ENCODE results near the gene ANOS1. TPM values are rescaled to one million over a fixed set of nuclear protein-coding genes. Genes with fewer than 3 reads are reported as not detected.
"Not testable (repeated sequence)": the region's sequence is repeated elsewhere in the genome, so short reads cannot be mapped to it uniquely, and the experiment has no call there.

ANOS1 gene, protein sequence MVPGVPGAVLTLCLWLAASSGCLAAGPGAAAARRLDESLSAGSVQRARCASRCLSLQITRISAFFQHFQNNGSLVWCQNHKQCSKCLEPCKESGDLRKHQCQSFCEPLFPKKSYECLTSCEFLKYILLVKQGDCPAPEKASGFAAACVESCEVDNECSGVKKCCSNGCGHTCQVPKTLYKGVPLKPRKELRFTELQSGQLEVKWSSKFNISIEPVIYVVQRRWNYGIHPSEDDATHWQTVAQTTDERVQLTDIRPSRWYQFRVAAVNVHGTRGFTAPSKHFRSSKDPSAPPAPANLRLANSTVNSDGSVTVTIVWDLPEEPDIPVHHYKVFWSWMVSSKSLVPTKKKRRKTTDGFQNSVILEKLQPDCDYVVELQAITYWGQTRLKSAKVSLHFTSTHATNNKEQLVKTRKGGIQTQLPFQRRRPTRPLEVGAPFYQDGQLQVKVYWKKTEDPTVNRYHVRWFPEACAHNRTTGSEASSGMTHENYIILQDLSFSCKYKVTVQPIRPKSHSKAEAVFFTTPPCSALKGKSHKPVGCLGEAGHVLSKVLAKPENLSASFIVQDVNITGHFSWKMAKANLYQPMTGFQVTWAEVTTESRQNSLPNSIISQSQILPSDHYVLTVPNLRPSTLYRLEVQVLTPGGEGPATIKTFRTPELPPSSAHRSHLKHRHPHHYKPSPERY
- total RNA-seq, result 4.2 TPM
- long read RNA-seq, full-length matches to known transcripts, result 2 of 4 reads
- long read RNA-seq, partial matches to known transcripts, result 1 of 4 reads
- long read RNA-seq, other reads (novel, unspliced or antisense), result 1 of 4 reads

DNA sequence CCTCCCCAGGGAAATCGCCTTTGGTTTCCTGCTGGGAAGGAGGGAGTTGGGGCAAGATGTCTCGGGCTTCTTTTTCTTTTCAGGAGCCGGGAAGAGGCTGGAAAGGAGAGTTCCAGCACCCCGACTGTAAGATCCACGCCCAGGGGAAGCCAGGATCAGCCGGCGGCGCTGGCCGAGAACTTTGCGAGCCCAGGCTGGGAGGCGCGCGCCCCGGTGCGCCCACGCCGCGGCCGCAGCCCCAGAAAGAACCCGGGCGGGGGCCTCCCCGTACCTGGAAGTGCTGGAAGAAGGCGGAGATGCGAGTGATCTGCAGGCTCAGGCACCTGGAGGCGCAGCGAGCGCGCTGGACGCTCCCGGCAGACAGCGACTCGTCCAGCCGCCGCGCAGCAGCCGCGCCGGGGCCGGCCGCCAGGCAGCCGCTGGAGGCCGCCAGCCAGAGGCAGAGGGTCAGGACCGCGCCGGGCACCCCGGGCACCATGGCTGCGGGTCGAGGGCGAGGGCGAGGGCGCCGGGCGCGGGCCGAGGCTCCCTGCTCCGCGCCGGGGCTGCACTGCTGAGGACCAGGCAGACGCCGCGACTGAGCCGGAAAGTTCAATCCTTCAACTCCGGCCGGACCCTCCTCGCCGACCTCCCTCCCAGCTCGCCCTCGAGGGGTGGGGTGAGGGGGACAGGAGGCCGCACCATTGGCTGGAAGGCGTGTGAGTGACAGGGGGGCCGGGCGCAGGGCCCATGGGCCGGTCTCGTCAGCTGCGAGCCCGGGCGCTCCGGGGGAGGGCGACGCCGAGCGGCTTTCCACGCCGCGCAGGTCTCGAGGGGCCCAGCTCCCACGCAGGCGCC lies at the start of gene ANOS1:
Gene ANOS1 (minus strand): TSS at position 579 of the 837 bp plus-strand sequence. CDS start 101 bp downstream, at position 478.
- intact Hi-C loops (cut with DNase I), result loop anchor here (10.0 kb wide), 1 partner anchor 367 kb away; no protein-coding TSS in a partner anchor
- DNase-seq (ENCODE audit: low spot score), result peak; percentile 80

DNA sequence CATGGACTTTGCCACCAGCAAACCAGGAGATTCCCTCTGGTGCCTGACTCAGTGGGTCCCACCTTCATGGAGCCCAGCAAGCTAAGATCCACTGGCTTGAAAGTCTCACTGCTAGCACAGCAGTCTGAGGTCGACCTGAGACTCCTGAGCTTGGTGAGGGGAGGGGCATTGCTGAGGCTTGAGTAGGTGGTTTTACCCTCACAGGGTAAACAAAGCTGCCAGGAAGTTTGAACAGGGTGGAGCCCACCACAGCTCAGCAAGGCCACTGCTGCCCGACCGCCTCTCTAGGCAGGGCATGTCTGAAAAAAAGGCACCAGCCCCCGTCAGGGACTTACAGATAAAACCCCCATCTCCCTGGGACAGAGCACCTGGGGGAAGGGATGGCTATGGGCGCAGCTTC lies 41.2 kb upstream of the ANOS1 start:
- intact Hi-C loops (cut with DNase I), result no loop called here

DNA sequence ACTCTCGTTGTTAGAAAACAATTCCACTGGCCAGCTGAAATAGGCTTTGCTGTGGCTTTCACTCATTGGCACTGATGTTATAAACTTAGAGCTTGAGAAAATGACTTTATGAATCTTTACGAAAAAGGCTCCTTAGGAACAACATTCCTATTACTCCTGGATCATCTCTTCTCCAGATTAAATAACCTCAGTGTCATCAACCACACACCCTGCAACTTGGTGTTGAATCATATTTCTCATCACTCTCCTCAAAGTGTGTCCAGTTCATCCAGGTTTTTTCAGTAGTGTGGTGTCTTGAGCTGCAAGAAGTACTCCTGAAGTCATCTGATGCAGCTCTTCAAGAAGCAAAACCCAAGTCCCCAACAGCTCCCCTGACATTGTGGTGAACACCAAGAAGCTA lies 28.1 kb upstream of the ANOS1 start:
- intact Hi-C loops (cut with DNase I), result no loop called here
- no peak for DNase-seq (ENCODE audit: low spot score)

More for the DNA sequence above, 41.2 kb upstream of the ANOS1 start:
- DNase-seq (ENCODE audit: low spot score), result no peak

DNA sequence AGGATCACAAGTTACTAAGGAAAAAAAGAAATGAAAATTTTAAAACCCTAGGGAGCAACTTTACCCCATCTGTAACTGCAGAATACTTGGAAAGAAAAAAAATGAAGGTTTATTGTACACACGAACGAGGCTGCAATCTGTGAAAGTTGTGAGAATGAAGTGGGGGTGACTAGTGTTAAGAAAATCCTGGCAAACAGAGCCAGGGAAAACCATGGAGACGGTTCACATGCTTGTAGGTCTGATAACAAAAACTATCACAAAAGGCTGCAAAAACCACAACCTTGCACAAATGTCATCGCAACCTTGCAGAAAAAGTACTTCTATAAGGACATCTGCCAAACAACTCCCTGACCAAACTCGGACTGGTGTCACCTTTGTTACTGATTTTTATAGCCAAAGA lies 26.8 kb upstream of the ANOS1 start:
- not testable (repeated sequence) for DNase-seq (ENCODE audit: low spot score)
- intact Hi-C loops (cut with DNase I), result loop anchor here (10.0 kb wide), 1 partner anchor 1356 kb away; no protein-coding TSS in a partner anchor

DNA sequence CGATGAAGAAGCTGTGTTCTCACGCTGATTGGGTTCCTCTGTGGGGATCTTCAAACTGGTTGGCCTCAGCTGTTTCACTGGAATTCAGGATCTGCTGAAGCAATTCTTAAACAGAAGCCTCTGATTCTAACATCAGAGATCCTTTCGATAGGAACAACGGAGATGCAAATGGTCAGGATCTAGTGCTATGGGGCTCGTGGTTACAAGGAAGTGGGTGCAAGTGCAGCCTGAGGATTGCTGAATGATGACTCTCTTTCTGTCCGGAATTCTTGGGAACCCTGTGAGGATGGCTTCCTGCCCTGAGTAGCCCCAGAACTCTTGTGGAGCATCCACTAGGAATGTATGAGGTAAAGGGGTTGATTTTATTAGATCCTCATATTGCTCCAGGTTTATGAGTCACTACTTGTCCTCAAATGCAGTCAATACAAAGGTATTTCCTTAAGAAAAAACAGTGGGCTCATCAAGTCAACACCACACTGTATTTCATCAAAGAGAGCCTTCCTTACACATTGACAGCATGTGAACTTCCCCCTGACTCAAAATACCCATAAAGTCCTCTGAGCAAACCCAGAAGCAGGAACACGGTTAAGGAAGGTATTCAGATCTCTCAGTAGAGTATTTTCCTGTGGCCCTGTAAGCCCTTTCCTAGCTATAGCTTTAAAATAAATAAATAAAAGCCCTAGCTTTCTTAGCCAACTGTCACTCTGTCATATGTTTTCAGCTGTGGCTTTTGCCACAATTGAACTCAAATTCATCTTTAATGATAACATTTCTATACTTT lies 25.9 kb upstream of the ANOS1 start:
- intact Hi-C loops (cut with DNase I), result loop anchor here (10.0 kb wide), 1 partner anchor 1357 kb away; no protein-coding TSS in a partner anchor
- not testable (repeated sequence) for DNase-seq (ENCODE audit: low spot score)

DNA sequence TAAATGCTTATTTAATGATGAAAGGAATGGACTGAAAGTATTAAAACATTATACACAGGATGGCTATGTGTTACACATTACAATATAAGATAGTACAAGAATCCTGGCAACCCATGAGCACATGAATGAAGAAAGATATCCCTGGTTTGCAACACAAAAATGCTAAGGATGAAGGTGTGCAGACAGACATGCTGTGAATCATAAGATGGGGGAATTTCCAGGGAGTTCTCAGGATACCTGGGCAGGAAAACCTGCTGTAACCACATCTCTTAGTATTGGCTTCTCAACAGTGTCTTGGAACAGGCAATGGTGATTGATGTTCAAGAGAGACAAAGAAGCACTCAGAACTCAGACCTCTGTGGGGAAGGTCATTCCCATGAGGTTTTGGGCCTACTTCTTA lies 23.9 kb upstream of the ANOS1 start:
- intact Hi-C loops (cut with DNase I), result loop anchor here (10.0 kb wide), 1 partner anchor 1359 kb away; no protein-coding TSS in a partner anchor
- no peak for DNase-seq (ENCODE audit: low spot score)

DNA sequence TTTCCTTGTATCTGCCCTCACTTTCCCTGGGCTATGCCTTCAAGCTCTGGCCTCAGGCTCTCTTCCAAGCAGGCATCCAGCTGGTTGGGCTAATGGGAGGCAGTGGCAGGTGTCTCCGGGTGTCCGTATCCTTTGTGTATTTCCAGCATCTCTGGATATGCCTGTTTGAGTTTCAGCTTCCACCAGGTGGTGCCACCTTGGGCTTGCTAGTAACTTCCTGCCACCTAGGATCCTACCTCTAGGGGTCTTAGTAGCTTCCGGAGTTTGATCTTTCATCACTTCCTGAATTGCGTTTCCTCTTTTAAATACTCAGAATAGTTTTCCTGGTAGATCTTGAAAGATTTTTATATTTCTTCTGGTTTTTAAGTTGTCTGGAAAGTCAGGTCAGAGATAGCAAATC lies 23.2 kb upstream of the ANOS1 start:
- intact Hi-C loops (cut with DNase I), result loop anchor here (10.0 kb wide), 1 partner anchor 1360 kb away; no protein-coding TSS in a partner anchor
- no peak for DNase-seq (ENCODE audit: low spot score)

DNA sequence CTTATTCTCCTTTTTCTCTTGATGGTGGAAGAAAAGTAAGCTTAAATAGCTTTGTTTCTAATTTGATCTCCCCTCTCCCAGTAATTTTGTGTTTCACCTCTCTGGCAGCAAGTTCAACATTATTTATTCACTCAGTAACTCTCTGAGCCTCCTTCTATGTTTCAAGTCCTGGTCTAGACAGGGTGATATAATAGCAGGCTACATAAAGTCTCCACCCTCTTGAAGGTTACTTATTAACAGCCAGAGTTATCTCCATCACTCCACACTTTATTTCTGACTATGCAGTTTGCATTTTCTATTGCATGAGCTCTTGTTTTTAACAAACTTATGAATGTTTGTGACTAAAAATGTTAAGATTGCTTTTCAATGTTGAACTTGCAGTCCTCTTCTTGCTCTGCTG lies 17.8 kb upstream of the ANOS1 start:
- DNase-seq (ENCODE audit: low spot score), result no peak
- intact Hi-C loops (cut with DNase I), result loop anchor here (10.0 kb wide), 2 partner anchors 65 to 1365 kb away; no protein-coding TSS in a partner anchor

DNA sequence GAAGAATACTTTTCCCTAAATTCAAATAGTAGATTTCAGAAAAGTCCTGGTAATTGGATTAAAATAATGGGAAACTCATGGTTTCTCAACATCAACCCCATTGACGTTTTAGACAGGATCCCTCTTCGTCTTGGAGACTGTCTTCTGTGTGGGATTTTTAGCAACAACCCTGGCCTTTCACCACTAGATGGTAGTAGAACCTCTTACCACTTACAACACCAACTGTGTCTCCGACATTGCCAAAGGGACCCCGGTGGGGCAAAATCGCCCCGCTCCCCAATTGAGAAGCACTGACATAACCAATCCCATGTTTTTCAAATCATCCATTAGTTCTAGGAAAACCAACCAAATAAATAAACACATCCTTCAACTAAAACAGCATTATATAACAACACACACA lies 16.9 kb upstream of the ANOS1 start:
- intact Hi-C loops (cut with DNase I), result loop anchor here (10.0 kb wide), 1 partner anchor 66 kb away; no protein-coding TSS in a partner anchor
- no peak for DNase-seq (ENCODE audit: low spot score)

DNA sequence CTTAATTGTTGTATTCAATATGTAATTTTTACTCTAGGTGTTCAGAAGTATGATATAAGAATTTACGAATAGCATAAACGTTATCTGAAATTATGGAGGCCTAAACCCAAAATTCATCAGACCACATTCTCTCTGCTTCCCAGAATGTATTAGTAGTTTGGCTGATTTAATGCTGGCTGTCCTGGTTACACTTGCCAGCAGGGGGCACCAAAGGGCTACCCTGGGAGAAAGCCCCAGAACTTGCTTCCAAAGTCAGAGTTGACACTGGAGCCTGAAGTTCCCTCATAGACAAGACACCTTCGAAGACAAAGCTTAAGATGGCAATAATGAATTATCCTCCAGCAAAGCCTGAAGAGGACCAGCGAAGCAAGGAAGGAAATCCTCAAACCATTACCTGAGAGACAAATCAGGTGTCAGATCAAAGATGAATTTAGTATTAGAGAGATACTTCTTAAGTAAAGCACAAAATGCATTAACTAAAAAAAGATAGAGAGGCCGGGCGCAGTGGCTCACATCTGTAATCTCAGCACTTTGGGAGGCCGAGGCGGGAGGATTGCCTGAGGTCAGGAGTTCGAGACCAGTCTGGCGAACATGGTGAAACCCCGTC lies 11.3 kb upstream of the ANOS1 start:
- no peak for DNase-seq (ENCODE audit: low spot score)
- intact Hi-C loops (cut with DNase I), result loop anchor here (10.0 kb wide), 1 partner anchor 72 kb away; no protein-coding TSS in a partner anchor

DNA sequence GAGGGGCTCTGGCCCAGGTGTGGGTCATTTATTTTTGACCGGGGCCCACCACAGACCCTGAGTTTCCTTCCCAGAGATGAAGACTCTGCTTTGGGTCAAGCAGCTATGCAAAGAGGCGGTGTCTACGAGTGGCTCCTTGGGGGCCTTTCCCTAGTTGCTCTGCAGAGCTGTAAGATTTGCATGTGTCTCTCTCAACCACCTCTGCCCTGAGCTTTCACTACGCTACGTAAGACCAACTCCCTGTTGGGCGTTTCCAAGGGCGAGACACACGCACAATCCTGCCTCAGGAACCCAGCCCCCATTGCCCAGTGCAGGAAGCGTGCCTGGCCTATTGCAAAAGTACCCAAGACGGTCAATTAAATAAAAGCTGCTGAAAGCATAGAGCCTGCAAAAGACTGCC lies 10.0 kb upstream of the ANOS1 start:
- intact Hi-C loops (cut with DNase I), result loop anchor here (10.0 kb wide), 1 partner anchor 73 kb away; no protein-coding TSS in a partner anchor
- DNase-seq (ENCODE audit: low spot score), result no peak

DNA sequence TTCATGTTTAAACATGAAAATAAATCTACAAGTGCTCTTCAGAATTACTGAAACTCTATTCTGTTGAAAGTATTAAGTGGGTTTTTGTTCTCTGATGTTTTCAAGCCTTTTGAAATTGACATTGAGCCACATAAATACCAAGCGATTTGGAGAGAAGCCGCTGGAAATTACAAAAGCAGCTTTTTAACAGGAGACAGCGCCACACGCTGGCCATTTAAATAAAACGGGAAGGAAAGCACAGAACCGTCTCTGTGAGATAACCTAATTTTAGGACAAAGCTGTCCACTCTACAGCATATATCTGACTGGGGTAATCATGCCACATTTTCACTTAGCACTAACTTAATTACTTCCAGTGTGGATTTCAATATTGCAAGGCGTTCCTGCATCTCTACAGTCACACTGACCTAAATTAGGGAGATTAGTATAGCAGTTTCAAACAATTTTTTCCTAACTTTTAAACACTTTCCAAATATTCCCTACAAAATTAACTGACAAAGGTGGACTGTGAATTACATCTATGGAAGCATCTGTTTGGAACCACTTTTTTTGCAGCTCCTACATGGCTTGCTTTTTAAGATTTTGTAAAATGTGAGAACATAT lies 6.8 kb upstream of the ANOS1 start:
- intact Hi-C loops (cut with DNase I), result loop anchor here (5.0 to 10.0 kb wide), 2 partner anchors 374 to 741 kb away; no protein-coding TSS in a partner anchor
- no peak for DNase-seq (ENCODE audit: low spot score)

DNA sequence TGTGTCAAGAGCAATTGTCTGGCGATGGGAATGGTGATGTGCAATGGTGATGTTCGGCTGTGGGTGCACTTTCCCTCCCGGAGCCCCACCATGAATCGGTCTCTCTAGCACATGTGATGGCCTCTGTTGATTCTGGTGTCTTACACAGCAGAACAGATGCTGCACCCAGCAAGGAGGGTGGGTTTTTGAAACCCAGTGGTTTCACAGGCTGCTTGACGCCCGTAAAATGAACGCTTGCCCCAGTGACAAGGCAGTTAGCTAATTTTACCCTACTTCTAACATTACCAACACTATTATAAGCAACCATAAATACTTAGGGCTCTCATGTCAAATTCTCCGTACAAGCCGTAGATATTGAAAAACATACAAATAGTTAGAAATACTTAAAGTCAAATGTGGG lies 5.9 kb upstream of the ANOS1 start:
- no peak for DNase-seq (ENCODE audit: low spot score)
- intact Hi-C loops (cut with DNase I), result loop anchor here (5.0 to 10.0 kb wide), 2 partner anchors 373 to 741 kb away; no protein-coding TSS in a partner anchor

DNA sequence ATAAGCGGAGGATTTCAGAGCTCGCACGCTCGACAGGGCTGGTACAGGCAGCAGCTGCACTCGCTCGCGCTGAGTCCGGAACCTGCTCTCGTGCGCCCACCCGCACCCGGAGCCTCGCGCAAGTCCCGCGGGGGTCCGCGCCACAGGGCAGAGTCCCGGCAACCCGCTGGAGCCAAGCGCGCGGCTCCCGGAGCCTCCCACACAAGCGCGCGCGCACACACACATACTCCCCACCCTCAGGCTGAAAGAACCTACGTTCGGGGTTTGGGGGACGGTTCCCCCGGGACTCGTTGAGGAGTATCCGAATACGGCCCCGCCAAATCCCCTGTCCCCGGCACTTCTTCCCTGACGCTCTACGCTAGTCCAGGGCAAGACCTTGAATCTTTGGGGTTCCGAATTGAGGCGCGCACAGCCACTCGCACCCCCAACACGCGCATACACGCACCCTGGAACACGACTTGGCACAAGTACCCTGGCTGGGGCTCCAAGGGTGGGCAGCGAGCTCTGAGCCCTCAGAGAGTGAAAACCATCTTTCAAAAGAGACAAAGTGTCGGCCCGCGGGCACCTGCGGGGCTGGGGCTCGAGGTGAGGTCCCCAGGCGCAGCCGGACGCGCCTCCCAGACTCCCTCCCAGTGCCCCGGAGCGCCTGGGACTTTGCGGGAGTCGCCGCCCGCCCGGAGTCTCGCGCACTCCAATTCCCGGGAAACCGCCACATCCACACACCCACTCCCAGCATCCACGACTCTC lies 952 bp downstream of the ANOS1 start:
- intact Hi-C loops (cut with DNase I), result loop anchor here (10.0 kb wide), 1 partner anchor 366 kb away; no protein-coding TSS in a partner anchor
- DNase-seq (ENCODE audit: low spot score), result no peak

DNA sequence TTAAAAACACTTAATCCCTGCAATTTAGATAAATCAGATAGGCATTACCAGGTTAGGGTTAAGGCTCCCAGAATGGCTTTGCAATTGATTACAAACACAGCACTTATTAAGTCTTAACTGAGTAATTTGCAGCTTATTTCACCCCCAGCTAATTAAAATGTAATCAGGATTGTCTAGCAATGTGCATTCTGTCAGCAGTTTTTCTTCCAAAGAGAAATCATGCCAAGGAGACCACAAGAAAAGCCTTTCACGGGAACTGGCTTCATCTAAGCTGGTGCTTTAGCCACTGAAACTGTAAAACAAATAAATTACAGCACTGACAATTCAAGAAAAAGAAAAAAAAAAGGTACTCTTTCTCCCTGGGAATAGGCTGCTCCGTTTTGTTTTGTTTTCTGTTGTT lies 2.1 kb downstream of the ANOS1 start:
- intact Hi-C loops (cut with DNase I), result loop anchor here (10.0 kb wide), 1 partner anchor 365 kb away; no protein-coding TSS in a partner anchor
- no peak for DNase-seq (ENCODE audit: low spot score)

DNA sequence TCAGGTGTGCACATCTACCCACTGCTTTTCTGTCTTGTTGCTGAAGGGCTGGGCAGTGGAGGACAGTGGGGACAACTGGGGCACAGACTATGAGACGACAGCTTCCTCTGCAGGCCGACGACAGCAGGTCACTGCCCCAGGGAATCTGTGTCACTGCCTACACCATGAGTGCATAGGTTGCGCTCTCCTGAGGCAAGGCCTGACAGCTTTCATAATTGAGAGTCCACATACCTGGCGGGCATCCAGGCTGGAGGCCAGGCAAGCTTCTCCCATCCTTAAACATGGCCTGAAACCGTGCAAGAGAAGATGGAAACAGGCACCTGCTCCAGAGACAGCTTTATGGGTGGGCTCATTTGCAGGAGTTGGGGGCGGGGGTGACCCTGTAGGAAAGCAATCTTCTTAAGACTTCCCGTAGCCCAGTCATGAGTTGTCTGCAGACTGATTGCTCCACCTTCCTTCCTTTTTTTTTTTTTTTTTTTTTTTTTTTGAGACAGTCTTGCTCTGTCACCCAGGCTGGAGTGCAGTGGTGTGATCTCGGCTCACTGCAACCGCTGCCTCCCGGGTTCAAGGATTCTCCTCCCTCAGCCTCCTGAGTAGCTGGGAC lies 2.9 kb downstream of the ANOS1 start:
- DNase-seq (ENCODE audit: low spot score), result no peak
- intact Hi-C loops (cut with DNase I), result no loop called here

All from cardiac septum (tissue), 1 donor.